Activated CD8-positive, alpha-beta memory T cell treated with anti-CD3 and anti-CD28 coated beads for 36 hours (primary cell): Measurements from ENCODE around the gene POU2F2. TPM values are rescaled to one million over a fixed set of nuclear protein-coding genes. Genes with fewer than 3 reads are reported as not detected.

ENCODE experiments used
- CTCF ChIA-PET: fragments of 350-600 bp; sonication (Branson Sonifier 250); formaldehyde crosslinking; loops from one replicate; lab custom pipeline; 2021; ENCODE audit warnings: antibody characterized with exemption; lab: Charles Lee
- POLR2A ChIA-PET: fragments of 350-600 bp; sonication (Branson Sonifier 250); formaldehyde crosslinking; loops from one replicate; lab custom pipeline; 2021; ENCODE audit warnings: antibody characterized with exemption; lab: Charles Lee
- total RNA-seq, 2 experiments: library from RNA; stranded (reverse); gene quantifications; one replicate each; pipeline ENCODE4 v1.2.3, GENCODE V29; 2021

The POU2F2 gene
- total RNA-seq, 2 experiments from 2014 or later: 55.3 to 57.1 TPM

- POLR2A ChIA-PET: no interaction called here
- CTCF ChIA-PET: interaction anchor here (0.9 kb wide), 1 partner anchor 25 kb away, joined by 3 read pairs; no protein-coding TSS in a partner anchor
Measured at GRCh38 chr19:42159942-42160341, 27.7 kb upstream of the POU2F2 start.

GRCh38 chr19:42158926-42159325 is 26.7 kb upstream of the POU2F2 start:
- POLR2A ChIA-PET: interaction anchor here (0.5 kb wide), 1 partner anchor 39 kb away, joined by 3 read pairs; no protein-coding TSS in a partner anchor
- CTCF ChIA-PET: interaction anchor here (0.9 kb wide), 1 partner anchor 26 kb away, joined by 3 read pairs; no protein-coding TSS in a partner anchor

GRCh38 chr19:42156571-42156970 is 24.3 kb upstream of the POU2F2 start:
- CTCF ChIA-PET: no interaction called here
- POLR2A ChIA-PET: no interaction called here

GRCh38 chr19:42155796-42156195 is 23.6 kb upstream of the POU2F2 start:
- POLR2A ChIA-PET: no interaction called here
- CTCF ChIA-PET: no interaction called here

- POLR2A ChIA-PET: no interaction called here
- CTCF ChIA-PET: interaction anchor here (1.0 kb wide), 1 partner anchor 32 kb away, joined by 3 read pairs; no protein-coding TSS in a partner anchor
Measured at GRCh38 chr19:42154471-42155323, 22.5 kb upstream of the POU2F2 start.

- ChIA-PET POLR2A (no interaction called here), CTCF (interaction anchor here (0.8 kb wide), 1 partner anchor 88 kb away, joined by 3 read pairs; no protein-coding TSS in a partner anchor)
Measured at GRCh38 chr19:42153672-42154433, 21.6 kb upstream of the POU2F2 start.

- POLR2A ChIA-PET: no interaction called here
- CTCF ChIA-PET: interaction anchor here (0.8 kb wide), 1 partner anchor 89 kb away, joined by 3 read pairs; no protein-coding TSS in a partner anchor
Measured at GRCh38 chr19:42152910-42153671, 20.8 kb upstream of the POU2F2 start.

- ChIA-PET POLR2A (no interaction called here), CTCF (no interaction called here)
Measured at GRCh38 chr19:42151782-42152684, 19.8 kb upstream of the POU2F2 start.

GRCh38 chr19:42150911-42151361 is 18.7 kb upstream of the POU2F2 start:
- ChIA-PET POLR2A (no interaction called here), CTCF (no interaction called here)

- ChIA-PET CTCF (no interaction called here), POLR2A (no interaction called here)
Measured at GRCh38 chr19:42150364-42150763, 18.1 kb upstream of the POU2F2 start.

GRCh38 chr19:42149447-42150202 is 17.4 kb upstream of the POU2F2 start:
- CTCF ChIA-PET: no interaction called here
- POLR2A ChIA-PET: no interaction called here

GRCh38 chr19:42148266-42148665 is 16.0 kb upstream of the POU2F2 start:
- CTCF ChIA-PET: interaction anchor here (0.9 kb wide), 1 partner anchor 40 kb away, joined by 3 read pairs; no protein-coding TSS in a partner anchor
- POLR2A ChIA-PET: no interaction called here

GRCh38 chr19:42143341-42144234 is 11.3 kb upstream of the POU2F2 start:
- ChIA-PET POLR2A (no interaction called here), CTCF (interaction anchor here (0.7 kb wide), 1 partner anchor 134 kb away, joined by 3 read pairs; no protein-coding TSS in a partner anchor)

- ChIA-PET CTCF (interaction anchor here (0.8 to 1.3 kb wide), 6 partner anchors 26 to 299 kb away, joined by 3 to 5 read pairs (median 3); no protein-coding TSS in a partner anchor), POLR2A (no interaction called here)
Measured at GRCh38 chr19:42140125-42140754, 8.0 kb upstream of the POU2F2 start.

GRCh38 chr19:42134535-42135070 is 2.4 kb upstream of the POU2F2 start:
- POLR2A ChIA-PET: no interaction called here

More at GRCh38 chr19:42134535-42135070, 2.4 kb upstream of the POU2F2 start:
- CTCF ChIA-PET: interaction anchor here (0.6 to 2.0 kb wide), 3 partner anchors 26 to 76 kb away, joined by 3 to 11 read pairs (median 4); no protein-coding TSS in a partner anchor
